ENCODE data around the gene NLN.

Gene NLN

GRCh38 chr5:65811885-65812284 is 89.9 kb downstream of the NLN start:
- no peak for DNase-seq

GRCh38 chr5:65812648-65813047 is 90.6 kb downstream of the NLN start:
- peak in 1 of 2 donors; percentile 8 for DNase-seq

- DNase-seq, result no peak
Observed at GRCh38 chr5:65813174-65813573, 91.2 kb downstream of the NLN start.

GRCh38 chr5:65815161-65815560 is 93.2 kb downstream of the NLN start:
- no peak for DNase-seq

- no peak for DNase-seq
Observed at GRCh38 chr5:65816729-65817128, 94.7 kb downstream of the NLN start.

GRCh38 chr5:65817931-65818330 is 95.9 kb downstream of the NLN start:
- no peak for DNase-seq

- no peak for DNase-seq
Observed at GRCh38 chr5:65818592-65818991, 96.6 kb downstream of the NLN start.

- no peak for DNase-seq
Observed at GRCh38 chr5:65819215-65819904, 97.4 kb downstream of the NLN start.

- no peak for DNase-seq
Observed at GRCh38 chr5:65819905-65820240, 97.9 kb downstream of the NLN start.

GRCh38 chr5:65820373-65820772 is 98.4 kb downstream of the NLN start:
- DNase-seq, result no peak

- DNase-seq, result no peak
Observed at GRCh38 chr5:65821966-65822365, 100.0 kb downstream of the NLN start.

GRCh38 chr5:65822710-65823109 is 100.7 kb downstream of the NLN start:
- no peak for DNase-seq

GRCh38 chr5:65823204-65823603 is 101.2 kb downstream of the NLN start:
- DNase-seq, result no peak

GRCh38 chr5:65823845-65824445 is 101.9 kb downstream of the NLN start:
- DNase-seq, result no peak

- DNase-seq, result no peak
Observed at GRCh38 chr5:65825408-65826328, 103.7 kb downstream of the NLN start.

- DNase-seq, result no peak
Observed at GRCh38 chr5:65828022-65828896, 106.3 kb downstream of the NLN start.

- no peak for DNase-seq
Observed at GRCh38 chr5:65830856-65831255, 108.9 kb downstream of the NLN start.

GRCh38 chr5:65831276-65831675 is 109.3 kb downstream of the NLN start:
- no peak for DNase-seq

- no peak for DNase-seq
Observed at GRCh38 chr5:65832152-65832551, 110.1 kb downstream of the NLN start.

GRCh38 chr5:65832603-65833228 is 110.7 kb downstream of the NLN start:
- DNase-seq, result no peak

- DNase-seq, result no peak
Observed at GRCh38 chr5:65833780-65834179, 111.8 kb downstream of the NLN start.

GRCh38 chr5:65834306-65834705 is 112.3 kb downstream of the NLN start:
- DNase-seq, result no peak
